K562 (cell line): ENCODE results near the gene JMY. TPM values are rescaled to one million over a fixed set of nuclear protein-coding genes. Genes with fewer than 3 reads are reported as not detected.

Experiments
- ATAC-seq: fragments of 200-7000 bp; cut with Tn5 transposase; 3 replicates; pipeline ENCODE4 v1.9.1; 2020; ENCODE audit warnings: moderate library complexity
- BruUV-seq: library from RNA; stranded (reverse); fragments of 400-500 nt; replicated peaks from 2 replicates; lab custom pipeline; 2021; lab: Mats Ljungman, UMichigan
- CTCF ChIA-PET: fragments of 300-600 bp; formaldehyde crosslinking; extraction: SDS; loops from one replicate; lab custom pipeline; 2021; ENCODE audit warnings: low intra/inter-chr PET ratio; lab: Yijun Ruan, JAX
- POLR2A ChIA-PET: fragments of 300-600, 350-650 bp; sonication (Branson Sonifier 250); formaldehyde crosslinking; extraction: SDS; loops from one replicate; lab custom pipeline; 2021; ENCODE audit warnings: antibody characterized with exemption, inconsistent platforms; lab: Yijun Ruan, JAX
- DNase-seq, 4 experiments: peaks; one replicate each; pipeline versions ENCODE4 v3.0.0 to v3.0.0-alpha.2; 2011 to 2018; ENCODE audit warnings: low spot score in 3 of 4, mixed read lengths in 3 of 4; ENCODE audit errors: extremely low read depth in 1 of 4
- FAIRE-seq: peaks from 2 replicates; lab custom pipeline; 2011; peaks lifted over from hg19 to GRCh38; lab: Jason Lieb, UNC
- H2AFZ ChIP-seq: 2 replicates; pipeline ENCODE4 v1.6.0; 2011; ENCODE audit warnings: low read depth, low read length, control low read depth, inconsistent platforms
- H3K27ac ChIP-seq: fragments of 200-600 bp; 3 replicates; pipeline ENCODE4 v1.8.0; 2011; ENCODE audit warnings: low read depth, mild to moderate bottlenecking, control low read depth, inconsistent platforms, low read length, moderate library complexity, mixed read lengths; ENCODE audit errors: extremely low read depth
- H3K27me3 ChIP-seq, 2 experiments: fragments of 300-600 bp in 1 of 2; 2 replicates in 1 of 2; 3 replicates in 1 of 2; pipeline versions ENCODE4 v1.6.0 to v1.8.0; 2011; ENCODE audit warnings: inconsistent platforms in 2 of 2, low read length in 2 of 2, mild to moderate bottlenecking in 1 of 2, mixed read lengths in 1 of 2, moderate library complexity in 1 of 2; ENCODE audit not compliant: control insufficient read depth in 2 of 2, insufficient read depth in 2 of 2
- H3K36me3 ChIP-seq: fragments of 300-600 bp; 3 replicates; pipeline ENCODE4 v1.8.0; 2011; ENCODE audit warnings: mild to moderate bottlenecking, low read length, inconsistent platforms; ENCODE audit not compliant: control insufficient read depth, insufficient read depth
- H3K4me1 ChIP-seq, 2 experiments: fragments of 200-600 bp in 1 of 2; replicated peaks in 1 of 2; 2 replicates in 1 of 2; 3 replicates in 1 of 2; pipeline versions ENCODE4 v1.5.1 to v1.8.0; 2011; ENCODE audit warnings: inconsistent platforms in 2 of 2, low read length in 2 of 2, mild to moderate bottlenecking in 1 of 2, mixed read lengths in 1 of 2, moderate library complexity in 1 of 2; ENCODE audit not compliant: control insufficient read depth in 2 of 2, insufficient read depth in 2 of 2
- H3K4me2 ChIP-seq: 2 replicates; pipeline ENCODE4 v1.6.1; 2011; ENCODE audit warnings: low read length, control low read depth, inconsistent platforms, mixed read lengths; ENCODE audit not compliant: insufficient read depth
- H3K4me3 ChIP-seq: fragments of 200-600 bp; sonication (generic), shearing (Covaris generic); 2 replicates; pipeline ENCODE4 v1.5.1; 2016; ENCODE audit warnings: control low read depth, inconsistent platforms
- H3K79me2 ChIP-seq: fragments of 200-600 bp; 3 replicates; pipeline ENCODE4 v1.8.0; 2011; ENCODE audit warnings: low read length, inconsistent platforms; ENCODE audit not compliant: control insufficient read depth, insufficient read depth
- H3K9ac ChIP-seq, 2 experiments: 2 replicates each; pipeline versions ENCODE4 v1.6.0 to v1.6.1; 2011; ENCODE audit warnings: low read depth in 2 of 2, low read length in 2 of 2, control low read depth in 1 of 2, inconsistent platforms in 1 of 2, mild to moderate bottlenecking in 1 of 2, mixed read lengths in 1 of 2; ENCODE audit not compliant: insufficient read depth in 1 of 2
- H3K9me1 ChIP-seq: one replicate; pipeline ENCODE4 v1.6.0; 2011; ENCODE audit warnings: inconsistent platforms, mild to moderate bottlenecking, low read length, moderate library complexity; ENCODE audit not compliant: control insufficient read depth, insufficient read depth
- H3K9me3 ChIP-seq: replicated peaks from 2 replicates; pipeline ENCODE4 v1.5.1; 2011; ENCODE audit warnings: low read depth, low read length, inconsistent platforms; ENCODE audit not compliant: control insufficient read depth, insufficient read depth
- H4K20me1 ChIP-seq: replicated peaks from 2 replicates; pipeline ENCODE4 v1.6.1; 2011; ENCODE audit warnings: low read length, inconsistent platforms, mixed read lengths; ENCODE audit not compliant: control insufficient read depth, insufficient read depth
- BRF1 ChIP-seq: IDR thresholded peaks from 3 replicates; pipeline ENCODE4 v1.6.1; 2011; ENCODE audit warnings: borderline replicate concordance, mild to moderate bottlenecking; ENCODE audit not compliant: insufficient read length; ENCODE audit errors: extremely low read depth
- USF2 ChIP-seq: sonication (generic); formaldehyde crosslinking; IDR thresholded peaks from 2 replicates; pipeline ENCODE4 v1.5.0; 2020; ENCODE audit warnings: missing genetic modification reagents
- YBX1 ChIP-seq: fragments of 450-650 bp; IDR thresholded peaks from 2 replicates; pipeline ENCODE4 v1.7.1; 2016; ENCODE audit warnings: mild to moderate bottlenecking
- ZBTB7A ChIP-seq: IDR thresholded peaks from 2 replicates; pipeline ENCODE4 v1.6.1; 2011; ENCODE audit warnings: low read depth, mild to moderate bottlenecking, low read length, moderate library complexity, borderline replicate concordance; ENCODE audit not compliant: control insufficient read depth
- WGBS: fragments of 100-300 bp; shearing (Covaris generic); methylation state at CpG from one replicate; pipeline ENCODE4 v1.1.6; 2016; ENCODE audit warnings: low coverage, mixed read lengths; ENCODE audit not compliant: insufficient coverage; ENCODE audit errors: missing lambda C conversion rate; 5-methylcytosine and 5-hydroxymethylcytosine counted together
- in situ Hi-C: fragments of 300-500 bp; cut with MboI; formaldehyde crosslinking; loops from 4 replicates; pipeline ENCODE4 v1.15.0; 2018; ENCODE audit warnings: inconsistent platforms, mixed read lengths
- intact Hi-C: fragments of 100-400 bp; cut with micrococcal nuclease; formaldehyde crosslinking; loops from 2 replicates; pipeline ENCODE4 v1.14.2; 2022
- polyA plus RNA-seq, 8 experiments: library from polyadenylated mRNA; depleted of rRNA in 4 of 8; stranded (reverse) in 5 of 8; unstranded in 3 of 8; fragments of >200 nt; fragmentation: Nextera tagmentation in 2 of 8; fragmentation: Illumina TruSeq in 1 of 8; extraction: Ambion mirVana in 2 of 8; extraction: Trizol in 1 of 8; gene quantifications; 2 replicates each; pipeline versions ENCODE4 v1.2.1 to v1.2.3, GENCODE V29; 2011 to 2014; ENCODE audit warnings: inconsistent platforms in 1 of 8, missing spikeins in 1 of 8
- total RNA-seq, 7 experiments: library from RNA; depleted of rRNA in 6 of 7; stranded (reverse); fragments of >200 nt in 6 of 7; fragmentation: Illumina TruSeq in 2 of 7; extraction: Trizol in 2 of 7; gene quantifications; 2 replicates each; pipeline versions ENCODE4 v1.2.1 to v1.2.3, GENCODE V29; 2011 to 2021; ENCODE audit warnings: low replicate concordance in 1 of 7
- TF ChIP-seq, protein P1 (sequence below): fragments of 450-650 bp; IDR thresholded peaks from 2 replicates; pipeline ENCODE4 v1.6.1; 2016; ENCODE audit warnings: missing biosample characterization, missing genetic modification characterization

Gene JMY
- total and polyA plus RNA-seq, 9 of the 15 experiments (the other 6 are each of a cell fraction or from before 2014, with no cell fraction given): 1.1 to 5.5 (median 3.7) TPM

GRCh38 chr5:79349047-79349446 lies 113.1 kb downstream of the JMY start:
- in situ Hi-C loops: no loop called here
- H2AFZ ChIP-seq: no peak overlapping the region
- TF ChIP-seq USF2 (CRISPR knock-in tag): 0 out of 2 replicates have a peak, but pooled peaks have one; percentile 15
- TF ChIP-seq, protein P1, sequence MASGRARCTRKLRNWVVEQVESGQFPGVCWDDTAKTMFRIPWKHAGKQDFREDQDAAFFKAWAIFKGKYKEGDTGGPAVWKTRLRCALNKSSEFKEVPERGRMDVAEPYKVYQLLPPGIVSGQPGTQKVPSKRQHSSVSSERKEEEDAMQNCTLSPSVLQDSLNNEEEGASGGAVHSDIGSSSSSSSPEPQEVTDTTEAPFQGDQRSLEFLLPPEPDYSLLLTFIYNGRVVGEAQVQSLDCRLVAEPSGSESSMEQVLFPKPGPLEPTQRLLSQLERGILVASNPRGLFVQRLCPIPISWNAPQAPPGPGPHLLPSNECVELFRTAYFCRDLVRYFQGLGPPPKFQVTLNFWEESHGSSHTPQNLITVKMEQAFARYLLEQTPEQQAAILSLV (tag): no peak
- no peak for TF ChIP-seq BRF1
- no peak for TF ChIP-seq ZBTB7A
- no peak for TF ChIP-seq YBX1

More at GRCh38 chr5:79349047-79349446, 113.1 kb downstream of the JMY start:
- no peak for FAIRE-seq
- no peaks in the 10 kb centered on the region for H3K27me3 ChIP-seq
- ChIA-PET CTCF (no interaction called here), POLR2A (no interaction called here)
- no peak overlapping the region for H3K9ac ChIP-seq
- H3K9me3 ChIP-seq: no peaks in the 10 kb centered on the region
- no TSS peak for BruUV-seq
- no peak overlapping the region for H3K4me3 ChIP-seq
- H3K4me1 ChIP-seq: peaks cover 0 to 8% of the 10 kb centered on the region in 2 experiments; a peak in 2 of 5 replicates
- ATAC-seq: no peak
- no peaks in the 10 kb centered on the region for H4K20me1 ChIP-seq
- 50% methylated on average over 10 of the region's 10 CpGs for WGBS
- no peaks in the 10 kb centered on the region for H3K36me3 ChIP-seq
- no peaks in the 10 kb centered on the region for H3K9me1 ChIP-seq
- intact Hi-C loops: loop anchor here (10.0 kb wide), 1 partner anchor 116 kb away; no protein-coding TSS in a partner anchor
- no peaks in the 10 kb centered on the region for H3K79me2 ChIP-seq
- no peak overlapping the region for H3K27ac ChIP-seq
- H3K4me2 ChIP-seq: no peak overlapping the region
- DNase-seq: no peak
